ENCODE data around the gene HABP2. TPM values are rescaled to one million over a fixed set of nuclear protein-coding genes. Genes with fewer than 3 reads are reported as not detected.
A peak's percentile ranks its signal among the peaks of the same experiment; 100 is the strongest.

Gene HABP2
- total and polyA plus RNA-seq, 4 donors = 109 to 259 (median 197) TPM

- TF ChIP-seq ZBTB33 (IDR thresholded peaks at IDR 0.05) (peak; percentile 85), HNF4G (IDR thresholded peaks at IDR 0.05) (peak; percentile 99), GABPA (IDR thresholded peaks at IDR 0.05 in 1 of 2, conservative IDR thresholded peaks at IDR 0.05 in 1 of 2) (peak in 1 of 2 donors; percentile 45), NR2F2 (IDR thresholded peaks at IDR 0.05) (peak; percentile 80)
Measured at GRCh38 chr10:113561214-113561613, 8.4 kb downstream of the HABP2 start (continued).

- no peak for DNase-seq (ENCODE audit: low spot score)
Measured at GRCh38 chr10:113562069-113562468, 9.2 kb downstream of the HABP2 start.

GRCh38 chr10:113562704-113563103 is 9.9 kb downstream of the HABP2 start:
- Histone ChIP-seq H3K4me1 (ENCODE audit: control insufficient read depth in 4 of 4, insufficient read depth in 4 of 4, low read length in 3 of 4) (peaks cover 15 to 96% (median 86%) of the 10 kb centered on the region in 4 donors), H3K27ac (ENCODE audit: low read depth in 1 of 2, low read length in 2 of 2) (peak overlapping the region; percentile 58 to 72), H3K4me3 (ENCODE audit: low read depth in 1 of 3, low read length in 3 of 3) (no peak overlapping the region), H3K27me3 (ENCODE audit: control insufficient read depth in 4 of 4, insufficient read depth in 4 of 4, low read length in 3 of 4) (no peaks in the 10 kb centered on the region), H3K36me3 (ENCODE audit: control insufficient read depth in 4 of 4, insufficient read depth in 3 of 4, low read depth in 1 of 4, low read length in 3 of 4) (peaks cover under 1 to 7% (median 5%) of the 10 kb centered on the region in 4 donors), H3K9me3 (ENCODE audit: control insufficient read depth in 4 of 4, low read length in 3 of 4) (no peaks in the 10 kb centered on the region), H3K9ac (ENCODE audit: low read depth in 1 of 2, low read length in 2 of 2) (peak overlapping the region in 1 of 2 donors; percentile 24)
- TF ChIP-seq YY1 (IDR thresholded peaks at IDR 0.05) (no peak), ATF3 (IDR thresholded peaks at IDR 0.05) (no peak), CTCF (IDR thresholded peaks at IDR 0.05; ENCODE audit: low read depth, low read length, missing input control) (no peak), GABPA (IDR thresholded peaks at IDR 0.05 in 1 of 2, conservative IDR thresholded peaks at IDR 0.05 in 1 of 2) (no peak), TAF1 (conservative IDR thresholded peaks at IDR 0.05) (no peak), ZBTB33 (IDR thresholded peaks at IDR 0.05) (no peak), RXRA (IDR thresholded peaks at IDR 0.05) (no peak), RAD21 (IDR thresholded peaks at IDR 0.05) (no peak), HNF4A (conservative IDR thresholded peaks at IDR 0.05) (no peak), HNF4G (IDR thresholded peaks at IDR 0.05) (no peak), MAX (IDR thresholded peaks at IDR 0.05) (no peak), REST (IDR thresholded peaks at IDR 0.05) (no peak), EGR1 (IDR thresholded peaks at IDR 0.05; ENCODE audit: low read depth in 2 of 2) (no peak), FOXA2 (IDR thresholded peaks at IDR 0.05) (no peak), JUND (IDR thresholded peaks at IDR 0.05) (no peak)
- WGBS = 43% methylated on average over 5 of the region's 5 CpGs
- no peak for DNase-seq (ENCODE audit: low spot score)

More at GRCh38 chr10:113562069-113562468, 9.2 kb downstream of the HABP2 start:
- Histone ChIP-seq H3K36me3 (ENCODE audit: control insufficient read depth in 4 of 4, insufficient read depth in 3 of 4, low read depth in 1 of 4, low read length in 3 of 4) (peaks cover 0 to 7% (median 1%) of the 10 kb centered on the region in 4 donors), H3K27ac (ENCODE audit: low read depth in 1 of 2, low read length in 2 of 2) (peak overlapping the region; percentile 58 to 72), H3K4me1 (ENCODE audit: control insufficient read depth in 4 of 4, insufficient read depth in 4 of 4, low read length in 3 of 4) (peaks cover 16 to 93% (median 82%) of the 10 kb centered on the region in 4 donors), H3K27me3 (ENCODE audit: control insufficient read depth in 4 of 4, insufficient read depth in 4 of 4, low read length in 3 of 4) (no peaks in the 10 kb centered on the region), H3K9ac (ENCODE audit: low read depth in 1 of 2, low read length in 2 of 2) (no peak overlapping the region), H3K4me3 (ENCODE audit: low read depth in 1 of 3, low read length in 3 of 3) (no peak overlapping the region), H3K9me3 (ENCODE audit: control insufficient read depth in 4 of 4, low read length in 3 of 4) (no peaks in the 10 kb centered on the region)
- WGBS = 33% methylated on average over 6 of the region's 6 CpGs
- TF ChIP-seq HNF4A (conservative IDR thresholded peaks at IDR 0.05) (peak; percentile 49 to 75), SP1 (IDR thresholded peaks at IDR 0.05) (no peak), RXRA (IDR thresholded peaks at IDR 0.05) (peak in 1 of 2 donors; percentile 38)
